Hematopoietic multipotent progenitor cell treated with erythropoietin and hydrocortisone succinate and interleukin-3 and kit ligand, for 6 days (in vitro differentiated cells): ENCODE results near the gene ARHGAP44.
"Not testable (repeated sequence)": the region's sequence is repeated elsewhere in the genome, so short reads cannot be mapped to it uniquely, and the experiment has no call there.

ENCODE experiments used
- DNase-seq: peaks from one replicate; pipeline ENCODE4 v3.0.0-alpha.2; 2015

Gene ARHGAP44

DNA sequence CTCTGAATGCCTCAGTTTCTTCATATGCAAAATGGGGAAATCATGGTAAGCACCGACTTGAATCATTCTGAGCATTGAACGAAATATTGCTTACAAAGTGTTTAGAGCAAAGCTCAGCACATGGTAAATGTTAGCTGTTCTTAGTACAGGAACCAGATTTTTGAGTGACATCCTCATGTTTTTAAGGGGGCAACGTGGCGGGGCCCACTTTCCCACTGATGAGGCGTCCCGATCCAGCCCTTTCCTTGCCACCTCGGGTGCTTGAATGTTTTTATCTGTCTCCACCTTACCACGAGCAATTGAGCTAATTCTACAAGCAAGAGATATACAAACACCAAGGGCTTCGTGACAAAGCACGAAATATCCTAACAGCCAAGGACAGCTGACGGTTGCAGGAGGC lies 178.7 kb downstream of the ARHGAP44 start:
- DNase-seq = no peak

GRCh38 chr17:12973496-12974004 lies 184.3 kb downstream of the ARHGAP44 start:
- no peak for DNase-seq

DNA sequence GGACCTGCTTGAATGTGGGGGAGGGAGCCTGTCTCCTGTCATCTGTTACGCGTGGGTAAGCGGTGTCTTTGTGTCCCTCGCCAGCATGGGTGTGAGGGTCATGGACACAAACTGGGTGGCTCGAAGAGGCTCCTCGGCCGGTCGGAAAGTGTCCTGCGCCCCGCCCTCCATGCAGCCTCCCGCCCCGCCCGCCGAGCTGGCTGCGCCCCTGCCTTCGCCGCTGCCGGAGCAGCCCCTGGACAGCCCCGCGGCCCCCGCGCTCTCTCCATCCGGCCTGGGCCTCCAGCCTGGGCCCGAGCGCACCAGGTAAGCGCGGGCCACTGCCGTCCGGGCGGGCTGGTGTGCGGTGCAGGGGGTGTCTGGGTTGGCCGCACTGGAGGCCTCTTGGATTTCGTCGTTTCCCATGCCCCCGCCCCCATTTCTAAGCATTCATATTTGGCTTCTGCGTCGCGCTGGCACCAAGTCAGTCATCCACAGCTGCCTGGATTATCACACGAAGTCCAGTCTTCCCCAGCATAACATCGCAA lies 184.8 kb downstream of the ARHGAP44 start:
- DNase-seq = no peak

- no peak for DNase-seq
Observed at GRCh38 chr17:12977008-12977751, 187.9 kb downstream of the ARHGAP44 start.

GRCh38 chr17:12978787-12979186 lies 189.5 kb downstream of the ARHGAP44 start:
- not testable (repeated sequence) for DNase-seq

DNA sequence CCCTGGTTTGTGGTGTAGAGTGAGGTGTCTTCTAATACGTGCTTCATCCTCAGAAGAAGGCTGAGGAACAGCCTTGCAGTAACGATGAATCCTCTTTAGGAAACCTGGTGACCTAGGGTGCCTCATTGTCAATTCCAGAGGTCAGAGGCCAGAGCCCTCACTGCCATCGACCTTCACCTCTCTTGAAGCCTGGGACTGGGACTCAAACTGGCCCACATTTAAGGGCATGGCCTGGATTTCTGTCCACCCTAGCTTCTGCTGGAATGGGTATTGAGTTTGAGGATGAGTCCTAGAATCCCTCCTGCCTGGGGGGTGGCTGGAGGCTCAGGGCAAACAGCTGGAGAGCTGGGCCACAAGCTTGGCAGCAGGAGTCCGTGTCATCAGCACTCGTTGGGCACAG lies 189.9 kb downstream of the ARHGAP44 start:
- no peak for DNase-seq

DNA sequence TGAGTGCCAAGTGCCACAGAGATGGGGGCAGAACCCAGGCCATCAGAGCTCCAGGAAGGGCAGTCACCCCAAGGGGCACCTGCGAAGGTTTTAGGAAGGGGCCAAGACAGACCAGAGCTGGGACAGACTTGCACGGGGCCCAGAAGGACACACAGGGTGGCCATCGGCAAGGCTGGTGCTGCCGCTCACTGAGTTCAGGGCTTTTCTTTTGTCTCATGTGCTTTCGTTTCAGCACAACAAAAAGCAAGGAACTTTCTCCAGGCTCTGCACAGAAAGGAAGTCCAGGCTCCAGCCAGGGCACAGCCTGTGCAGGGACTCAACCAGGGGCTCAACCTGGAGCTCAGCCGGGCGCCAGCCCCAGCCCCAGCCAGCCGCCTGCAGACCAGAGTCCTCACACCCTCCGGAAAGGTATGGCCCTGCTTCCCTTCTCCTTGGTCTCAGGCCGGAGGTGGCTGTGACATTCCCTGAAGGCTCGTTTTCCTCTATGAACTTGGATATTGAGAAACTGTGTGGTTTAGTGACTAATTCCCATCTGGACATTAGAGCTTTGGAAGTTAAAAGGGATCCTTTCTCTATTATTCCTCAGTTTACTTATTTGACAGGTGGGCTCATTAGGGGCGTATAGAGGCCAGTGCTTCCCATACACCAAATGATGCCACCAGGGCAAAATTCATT lies 190.7 kb downstream of the ARHGAP44 start:
- no peak for DNase-seq

DNA sequence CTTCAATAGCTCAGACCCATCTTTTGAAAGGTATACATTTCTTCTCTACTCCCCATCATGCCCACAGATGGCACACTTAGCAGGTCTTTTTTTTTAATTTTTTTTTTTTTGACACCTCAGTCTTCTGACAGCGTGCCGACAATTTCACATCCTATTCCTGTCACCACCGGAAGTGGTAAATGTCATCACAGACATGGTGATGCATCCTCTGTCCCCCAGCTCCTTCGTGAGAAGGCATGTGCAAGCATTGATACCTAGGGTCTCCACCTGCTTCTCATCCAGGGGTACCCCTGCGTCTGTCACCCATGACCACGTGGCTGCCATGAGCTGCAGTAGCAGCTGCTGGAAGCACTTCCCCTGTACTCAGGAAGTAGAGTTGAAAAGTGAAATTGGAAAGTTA lies 192.9 kb downstream of the ARHGAP44 start:
- DNase-seq = no peak

DNA sequence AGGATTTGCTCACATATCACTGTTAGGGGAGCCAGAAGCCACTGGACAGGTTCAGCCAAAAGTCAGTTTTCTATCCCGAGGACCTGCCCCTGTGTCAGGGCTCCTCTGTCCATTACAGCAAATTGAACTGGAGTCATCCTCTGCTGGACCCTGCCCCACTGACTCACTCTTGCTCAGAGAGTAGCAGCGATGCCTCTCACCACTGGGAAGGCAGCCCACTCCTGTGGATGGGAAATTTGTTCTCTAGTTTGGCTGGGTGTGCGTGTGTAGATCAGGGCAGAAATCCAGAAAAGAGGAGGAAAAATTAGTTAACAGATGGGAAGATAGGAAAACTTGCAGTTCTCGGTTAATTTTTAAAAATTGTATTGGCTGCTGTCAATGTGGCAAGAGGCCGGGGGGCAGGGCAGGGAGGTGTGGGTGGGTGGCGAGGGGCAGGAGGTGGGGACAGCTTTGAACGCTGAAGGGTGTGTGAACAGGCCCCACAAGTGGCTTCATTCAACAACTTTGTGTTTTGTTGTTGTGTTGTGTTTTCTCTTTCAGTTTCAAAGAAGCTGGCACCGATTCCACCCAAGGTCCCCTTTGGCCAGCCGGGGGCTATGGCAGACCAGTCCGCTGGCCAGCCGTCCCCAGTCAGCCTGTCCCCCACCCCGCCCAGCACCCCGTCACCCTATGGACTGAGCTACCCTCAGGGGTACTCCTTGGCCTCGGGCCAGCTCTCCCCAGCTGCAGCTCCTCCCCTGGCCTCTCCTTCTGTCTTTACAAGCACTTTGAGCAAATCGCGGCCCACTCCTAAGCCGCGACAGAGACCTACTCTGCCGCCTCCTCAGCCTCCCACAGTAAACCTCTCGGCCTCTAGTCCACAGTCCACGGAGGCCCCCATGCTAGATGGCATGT lies 194.9 kb downstream of the ARHGAP44 start:
- DNase-seq = no peak

DNA sequence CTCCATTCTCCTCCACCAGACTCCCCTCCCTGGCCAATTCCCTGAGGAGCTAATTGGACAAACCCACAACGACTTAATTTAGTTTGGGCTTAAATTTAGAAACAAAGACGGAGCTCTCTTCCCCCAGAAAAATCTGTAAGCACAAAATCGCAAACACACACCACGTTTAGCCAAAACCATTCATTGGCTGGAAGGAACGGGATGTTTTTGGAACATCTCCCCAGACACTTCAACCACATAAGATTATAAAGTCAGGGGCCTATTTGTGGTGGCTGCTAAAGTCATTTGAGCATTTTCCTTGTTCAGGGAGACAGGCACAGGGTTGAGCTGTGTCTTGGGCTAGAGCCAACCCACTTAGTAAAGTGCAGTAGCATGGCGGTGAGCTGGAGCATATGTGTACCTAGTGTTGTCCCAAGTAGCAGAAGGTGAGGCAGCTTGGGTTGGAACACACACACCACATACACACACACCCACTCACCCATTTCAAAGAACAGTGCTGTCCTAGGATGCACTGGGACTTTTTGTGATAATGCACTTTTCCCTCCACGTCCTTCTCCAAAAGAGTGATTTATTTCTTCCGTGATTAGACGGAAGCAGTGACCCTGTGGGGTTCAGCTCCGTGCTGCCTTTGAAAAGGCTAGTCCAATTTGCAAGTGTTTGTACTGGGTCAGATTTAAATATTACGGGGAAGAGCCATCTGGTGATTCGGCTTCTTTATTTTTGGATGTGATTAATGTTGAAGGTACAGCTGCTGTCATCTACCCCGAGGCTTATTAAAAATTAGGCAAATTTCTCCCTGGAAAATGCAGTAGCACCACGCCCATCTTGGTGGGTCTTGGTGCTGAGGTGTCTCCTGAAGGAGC lies 196.4 kb downstream of the ARHGAP44 start:
- no peak for DNase-seq

- DNase-seq = no peak
Observed at GRCh38 chr17:12987120-12987519, 197.8 kb downstream of the ARHGAP44 start.

DNA sequence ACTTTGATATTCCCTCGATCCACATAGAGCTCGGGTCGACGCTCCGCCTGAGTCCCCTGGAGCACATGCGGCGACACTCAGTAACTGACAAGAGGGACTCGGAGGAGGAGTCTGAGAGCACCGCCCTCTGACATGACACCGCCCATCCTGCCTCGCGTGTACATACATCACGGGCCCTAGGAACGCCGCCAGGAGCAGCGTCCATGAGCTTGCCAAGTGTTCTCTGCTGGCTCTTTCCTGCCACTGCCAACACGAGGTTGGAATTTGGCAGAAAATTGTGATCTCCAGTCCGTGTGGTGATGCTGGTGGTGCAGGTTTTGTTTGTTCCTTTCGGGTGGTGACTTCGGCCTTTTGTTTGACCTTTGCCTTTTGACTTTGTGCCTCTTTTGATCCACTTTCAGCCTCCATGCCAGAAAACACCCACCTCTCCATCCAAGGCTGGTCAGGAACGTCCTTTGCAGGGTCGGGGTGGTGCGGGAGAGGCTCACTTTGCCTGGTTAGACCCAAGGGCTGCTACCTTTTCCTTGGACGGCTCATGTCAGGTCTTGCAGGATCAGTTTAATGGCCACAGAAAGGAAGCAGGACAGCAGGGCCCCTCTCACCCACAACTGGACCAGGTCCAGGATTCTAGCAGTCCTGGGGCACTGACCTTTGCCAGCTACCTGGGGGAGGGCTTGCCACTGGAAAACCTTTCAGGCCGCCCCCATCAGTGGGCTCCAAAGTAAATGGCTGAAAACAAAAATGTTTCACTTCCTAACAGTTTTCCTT lies 200.9 kb downstream of the ARHGAP44 start:
- DNase-seq = no peak

- no peak for DNase-seq
Observed at GRCh38 chr17:12990926-12991325, 201.6 kb downstream of the ARHGAP44 start.

DNA sequence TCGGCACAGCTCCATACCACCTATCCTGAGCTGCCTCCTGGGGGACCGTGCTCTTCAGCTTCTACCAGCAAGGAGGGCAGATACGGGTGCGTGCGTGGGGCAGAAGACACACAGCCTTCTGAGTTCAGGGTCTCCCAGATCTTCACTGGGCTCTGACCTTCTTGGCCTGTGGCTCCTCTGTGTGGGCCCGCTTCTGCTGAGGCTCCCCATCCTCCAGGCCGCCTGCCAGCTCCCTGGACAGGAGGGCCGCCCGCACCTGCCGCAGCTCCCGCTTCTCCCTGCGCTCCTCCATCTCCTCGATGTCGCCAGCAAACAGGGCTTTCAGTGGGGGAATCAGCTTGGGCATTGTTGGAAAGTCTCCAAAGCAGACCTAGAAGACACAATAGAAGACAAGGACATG lies 203.4 kb downstream of the ARHGAP44 start:
- no peak for DNase-seq

DNA sequence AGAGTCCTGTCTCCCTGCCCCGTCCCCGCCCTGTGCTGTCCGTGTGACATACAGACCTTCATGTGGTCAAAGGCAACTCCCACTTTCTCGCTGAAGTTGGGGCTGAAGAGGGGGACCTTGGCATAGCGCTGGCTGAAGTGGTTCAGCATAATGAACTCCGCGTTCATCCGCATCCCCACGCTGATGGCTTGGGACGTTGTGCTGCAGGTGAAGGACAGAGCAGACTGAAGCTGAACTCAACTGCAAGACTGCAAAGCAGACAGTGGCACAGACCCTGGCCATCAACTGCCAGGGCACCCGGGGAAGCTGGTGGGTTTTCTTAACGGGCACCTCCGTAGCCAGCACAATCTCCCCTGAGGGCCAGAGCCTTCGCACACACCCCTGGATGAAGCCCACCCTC lies 204.3 kb downstream of the ARHGAP44 start:
- no peak for DNase-seq

DNA sequence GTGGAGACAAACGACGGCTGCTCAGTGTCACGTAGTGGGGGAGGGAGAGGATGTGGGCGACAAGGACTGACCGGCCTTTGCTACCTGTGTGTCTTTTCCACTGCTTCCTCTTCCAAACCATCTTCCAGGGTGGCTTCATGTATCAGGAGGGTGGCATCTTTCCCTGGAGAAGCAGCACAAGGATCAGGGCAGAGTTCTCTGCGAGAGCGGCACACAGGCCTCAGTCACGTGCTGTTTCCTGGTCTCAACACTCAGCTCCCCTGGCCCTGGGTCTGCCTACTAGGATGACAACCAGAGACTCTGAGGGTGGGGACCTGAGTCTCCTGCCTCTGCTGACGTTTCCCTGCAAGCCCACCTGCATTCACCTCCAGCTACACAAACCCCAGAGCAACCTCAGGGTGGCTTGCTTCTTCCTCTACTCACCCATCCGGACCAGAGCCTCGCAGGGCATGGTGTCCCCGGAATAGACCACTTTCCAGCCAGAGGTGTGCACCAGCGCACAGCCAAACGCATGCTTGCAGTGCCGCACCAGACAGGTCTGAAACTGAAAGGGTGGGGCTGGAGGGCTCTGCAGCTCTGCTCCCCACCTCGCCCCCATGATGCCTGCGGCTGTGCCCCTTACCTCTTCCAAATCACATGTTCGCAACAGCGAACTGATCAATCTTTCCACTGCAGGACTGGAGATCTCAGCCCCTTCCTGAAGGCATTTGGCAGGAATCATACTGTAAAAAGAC lies 205.2 kb downstream of the ARHGAP44 start:
- DNase-seq = no peak

GRCh38 chr17:12995106-12995895 lies 206.0 kb downstream of the ARHGAP44 start:
- no peak for DNase-seq

- DNase-seq = no peak
Observed at GRCh38 chr17:12995896-12996295, 206.6 kb downstream of the ARHGAP44 start.

DNA sequence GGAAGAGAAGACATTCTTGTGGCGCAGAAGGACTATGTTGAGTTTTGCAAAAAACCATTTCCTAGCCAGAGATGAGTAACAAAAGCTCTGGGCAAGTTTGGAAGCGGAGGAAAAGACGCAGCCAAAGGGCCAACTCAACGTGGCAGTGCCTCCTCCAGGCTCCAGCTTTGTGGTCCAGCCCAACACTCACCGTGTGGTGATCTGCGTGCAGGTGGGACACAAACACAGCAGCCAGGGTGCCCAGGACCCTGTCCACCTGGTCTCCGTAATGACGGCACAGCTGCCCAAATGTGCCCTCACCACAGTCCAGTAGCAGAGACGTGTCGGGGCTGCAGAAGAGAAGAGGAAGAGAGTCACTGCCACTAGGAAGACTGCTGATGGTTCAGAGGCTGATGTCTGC lies 207.1 kb downstream of the ARHGAP44 start:
- DNase-seq = no peak

GRCh38 chr17:12996941-12997340 lies 207.6 kb downstream of the ARHGAP44 start:
- no peak for DNase-seq
